GM18870 (cell line): ENCODE results near the gene SMARCC2.

ENCODE experiments used
- ATAC-seq: cut with Tn5 transposase; IDR thresholded peaks from one replicate; pipeline ENCODE4 v1.9.1; 2021; ENCODE audit warnings: moderate library complexity; ENCODE audit not compliant: unreplicated experiment

SMARCC2 gene

DNA sequence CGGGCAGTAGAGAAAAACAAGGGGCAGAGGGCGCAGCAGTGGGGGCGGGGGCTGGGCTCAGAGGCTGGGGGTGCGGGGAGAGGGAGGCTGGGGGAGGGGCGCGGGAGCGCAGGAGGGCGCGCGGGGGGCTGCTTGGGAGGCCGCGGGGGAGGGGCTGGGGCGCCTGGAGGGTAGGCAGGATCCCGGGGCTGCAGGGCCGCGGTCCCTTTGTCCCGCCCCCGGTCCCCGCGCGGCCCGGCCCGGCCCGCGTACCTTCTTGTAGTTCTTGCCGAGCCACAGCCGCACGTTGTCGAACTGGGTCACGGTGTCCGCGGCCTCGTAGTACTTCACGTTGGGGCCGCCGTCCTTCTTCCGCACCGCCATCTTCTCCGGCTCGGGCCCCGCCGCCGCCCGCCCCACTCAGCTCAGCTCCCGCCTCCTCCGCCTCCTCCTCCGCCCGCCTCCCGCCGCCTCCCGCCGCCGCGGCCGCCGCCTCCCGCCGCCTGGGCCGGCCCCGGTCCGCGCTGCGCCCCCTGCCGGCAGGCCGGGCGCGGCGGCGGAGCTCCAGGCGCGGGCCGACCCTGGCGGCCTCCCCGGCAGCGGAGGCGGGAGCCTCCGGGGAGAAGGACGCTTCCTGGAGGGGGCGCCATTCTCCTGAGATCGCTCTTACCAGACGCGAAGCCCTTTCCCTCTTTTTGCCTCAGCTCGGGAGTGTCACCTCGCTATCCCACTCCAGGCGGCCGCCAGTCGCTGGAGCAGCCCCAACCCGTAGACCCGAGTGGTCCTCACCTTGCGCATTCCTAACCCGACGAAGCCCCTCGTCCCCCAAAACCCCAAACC, at the start of gene SMARCC2:
TSS of gene SMARCC2 (minus strand) at position 385 of the 819 bp plus-strand sequence. CDS start at position 363, 22 bp downstream.
- no peak for ATAC-seq

DNA sequence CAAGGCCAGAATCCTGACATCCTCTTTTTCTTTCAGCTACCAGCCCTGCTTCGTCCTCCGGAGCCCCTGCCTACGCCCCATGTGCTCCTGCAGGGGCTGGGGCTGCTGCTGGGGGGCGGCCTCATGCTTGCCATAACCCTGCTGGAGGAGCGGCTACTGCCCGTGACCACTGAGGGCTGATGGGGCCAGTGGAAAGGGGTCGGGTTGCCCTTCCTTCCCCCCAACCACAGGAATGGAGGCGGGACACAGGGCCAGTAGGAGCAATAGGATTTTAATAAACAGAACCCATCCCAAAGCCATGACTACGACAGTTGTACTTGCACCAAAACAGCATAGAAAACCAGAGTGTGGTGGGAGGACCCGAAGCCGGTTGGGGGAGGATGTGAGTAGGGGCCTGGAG, 48.3 kb upstream of the SMARCC2 start:
- no peak for ATAC-seq

DNA sequence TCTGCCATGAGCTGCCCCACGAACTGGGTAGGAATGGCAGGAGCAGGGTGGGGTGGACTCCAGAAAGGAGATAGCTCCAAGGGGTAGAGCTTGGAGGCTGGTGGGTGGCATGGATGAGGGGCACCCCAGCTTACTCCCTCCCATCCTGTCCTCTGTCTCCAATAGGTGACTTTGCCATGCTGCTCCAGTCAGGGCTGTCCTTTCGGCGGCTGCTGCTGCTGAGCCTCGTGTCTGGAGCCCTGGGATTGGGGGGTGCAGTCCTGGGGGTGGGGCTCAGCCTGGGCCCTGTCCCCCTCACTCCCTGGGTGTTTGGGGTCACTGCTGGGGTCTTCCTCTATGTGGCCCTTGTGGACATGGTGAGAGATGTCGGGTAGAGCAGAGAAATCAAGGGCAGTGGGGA, 47.7 kb upstream of the SMARCC2 start:
- ATAC-seq = no peak

DNA sequence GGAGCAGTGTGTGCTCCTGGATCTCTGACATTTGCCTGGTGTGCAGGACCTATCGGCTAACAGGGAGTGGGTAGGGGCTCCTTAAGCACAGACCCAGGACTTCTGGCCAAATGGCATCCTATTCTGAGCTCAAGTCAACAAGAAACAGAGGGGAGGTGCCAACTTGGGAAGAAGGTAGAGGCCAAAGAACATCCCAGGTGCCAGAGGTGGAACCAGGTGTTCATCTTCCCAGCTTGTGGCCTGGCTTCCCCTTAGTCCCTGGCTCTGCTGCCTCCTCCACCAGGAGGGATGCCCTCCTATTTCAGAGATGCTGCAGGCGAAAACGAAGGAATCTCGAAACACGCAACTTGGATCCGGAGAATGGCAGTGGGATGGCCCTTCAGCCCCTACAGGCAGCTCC, 46.8 kb upstream of the SMARCC2 start:
- no peak for ATAC-seq

DNA sequence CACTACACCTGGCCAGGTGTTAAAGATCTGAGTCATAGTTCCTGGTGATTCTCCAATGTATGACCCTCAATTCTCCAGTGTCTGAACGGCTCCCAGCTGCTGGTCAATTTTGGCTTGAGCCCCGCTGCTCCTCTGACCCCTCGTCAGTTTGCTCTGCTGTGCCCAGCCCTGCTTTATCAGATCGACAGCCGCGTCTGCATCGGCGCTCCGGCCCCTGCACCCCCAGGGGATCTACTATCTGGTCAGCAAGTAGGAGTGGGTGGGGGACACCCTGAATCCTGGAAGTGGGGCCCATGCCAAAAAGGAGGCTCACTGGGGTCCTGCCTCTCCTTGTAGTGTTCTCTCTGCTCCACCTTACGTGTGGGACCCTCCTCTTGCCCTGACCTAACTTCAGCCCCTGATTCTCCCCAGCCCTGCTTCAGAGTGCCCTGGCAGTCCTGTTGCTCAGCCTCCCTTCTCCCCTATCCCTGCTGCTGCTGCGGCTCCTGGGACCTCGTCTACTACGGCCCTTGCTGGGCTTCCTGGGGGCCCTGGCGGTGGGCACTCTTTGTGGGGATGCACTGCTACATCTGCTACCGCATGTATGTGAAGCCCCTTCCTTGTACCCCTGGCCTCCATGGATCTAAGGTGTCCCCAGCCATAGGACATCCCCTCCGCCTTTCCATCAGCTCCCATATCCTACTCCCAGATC, 45.6 kb upstream of the SMARCC2 start:
- ATAC-seq = no peak

DNA sequence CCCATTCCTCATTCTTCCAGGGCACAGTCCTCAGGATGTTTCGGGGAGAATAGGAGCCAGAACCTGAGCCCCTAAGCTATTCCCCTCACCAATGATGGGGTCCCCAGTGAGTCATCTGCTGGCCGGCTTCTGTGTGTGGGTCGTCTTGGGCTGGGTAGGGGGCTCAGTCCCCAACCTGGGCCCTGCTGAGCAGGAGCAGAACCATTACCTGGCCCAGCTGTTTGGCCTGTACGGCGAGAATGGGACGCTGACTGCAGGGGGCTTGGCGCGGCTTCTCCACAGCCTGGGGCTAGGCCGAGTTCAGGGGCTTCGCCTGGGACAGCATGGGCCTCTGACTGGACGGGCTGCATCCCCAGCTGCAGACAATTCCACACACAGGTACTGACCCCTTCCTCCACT, 41.9 kb upstream of the SMARCC2 start:
- ATAC-seq = no peak

DNA sequence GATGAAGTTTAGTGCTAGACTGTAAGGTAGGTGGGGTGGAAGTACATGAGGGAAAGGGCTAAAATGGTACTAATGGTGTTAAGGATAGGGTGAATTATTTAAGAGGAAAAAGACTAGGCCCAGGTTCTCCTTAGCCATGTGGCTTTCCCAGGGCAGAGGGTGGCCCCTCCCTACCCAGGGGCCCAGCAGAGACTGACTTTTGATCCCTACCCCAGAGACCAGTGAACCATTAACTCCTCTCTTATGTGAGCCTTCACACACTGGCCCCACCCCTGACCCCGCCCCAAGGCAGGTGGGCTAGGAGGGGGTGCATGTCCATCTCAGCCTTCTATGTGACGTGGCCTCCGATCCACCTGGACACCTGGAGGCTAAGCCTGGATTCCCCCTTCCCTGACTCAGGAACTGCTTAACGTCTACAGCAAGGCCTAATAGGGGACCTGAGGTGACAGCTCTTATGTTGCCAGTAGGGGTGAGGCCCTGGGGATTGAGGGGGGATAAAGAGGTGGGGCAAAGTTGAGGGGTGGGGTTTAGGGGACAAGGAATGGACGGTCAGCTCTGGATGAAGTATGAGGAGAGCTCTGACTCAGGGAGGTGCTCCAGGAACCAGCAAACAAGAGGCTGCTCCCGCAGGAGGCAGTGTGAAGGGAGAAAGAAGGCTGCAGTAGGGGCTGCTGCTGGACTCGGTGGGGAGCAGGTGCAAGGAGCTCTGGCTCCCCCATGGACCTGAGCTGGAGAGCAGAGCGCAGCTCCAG, 41.3 kb upstream of the SMARCC2 start:
- ATAC-seq = no peak

DNA sequence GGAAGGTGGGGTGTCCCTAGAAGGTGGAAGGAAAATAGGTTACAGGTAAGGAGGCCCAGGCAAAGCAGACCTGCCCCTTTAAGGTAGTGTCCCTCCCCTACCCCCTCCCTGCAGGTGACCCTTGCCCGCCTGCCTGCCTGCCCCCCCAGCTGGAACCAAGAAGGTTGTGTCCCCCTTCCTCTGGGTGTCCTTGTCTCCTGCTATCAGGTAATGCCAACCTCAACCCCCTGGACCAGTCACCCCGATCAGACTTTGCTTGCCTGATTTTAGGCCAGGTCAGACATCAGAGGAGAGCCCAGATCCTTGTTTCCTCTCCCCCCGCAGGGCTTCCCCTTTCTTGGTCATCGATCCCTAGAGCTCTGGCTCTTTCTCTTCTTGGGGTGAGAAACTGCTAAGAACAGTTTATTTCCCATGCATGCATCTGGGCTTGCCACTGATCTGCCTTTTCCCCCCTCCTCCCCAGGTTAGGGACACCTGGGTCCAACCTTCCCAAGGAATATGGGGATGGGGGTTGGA, 40.7 kb upstream of the SMARCC2 start, which contains the start of gene SLC39A5:
TSS of gene SLC39A5 (plus strand) at position 136 of the 516 bp plus-strand sequence. CDS start 1,224 bp downstream, outside the sequence.
- no peak for ATAC-seq

DNA sequence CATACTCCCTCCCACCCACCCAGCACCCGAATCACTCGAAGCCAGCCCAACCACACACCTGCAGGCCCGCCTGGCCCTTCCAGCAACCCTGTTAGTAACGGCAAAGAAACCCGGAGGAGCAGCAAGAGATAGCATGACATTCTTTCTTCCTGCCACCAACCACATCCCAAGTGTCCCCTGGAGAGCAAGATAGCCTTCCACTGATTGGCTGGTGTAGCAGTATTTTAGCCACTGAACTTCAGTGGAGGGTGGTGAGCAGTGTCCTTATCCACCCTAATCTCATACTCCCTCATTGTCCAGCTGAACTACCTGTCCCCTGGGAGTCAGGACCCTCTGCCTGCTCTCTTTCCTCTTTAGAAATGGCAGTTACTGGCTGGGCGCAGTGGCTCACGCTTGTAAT, 39.8 kb upstream of the SMARCC2 start:
- no peak for ATAC-seq

DNA sequence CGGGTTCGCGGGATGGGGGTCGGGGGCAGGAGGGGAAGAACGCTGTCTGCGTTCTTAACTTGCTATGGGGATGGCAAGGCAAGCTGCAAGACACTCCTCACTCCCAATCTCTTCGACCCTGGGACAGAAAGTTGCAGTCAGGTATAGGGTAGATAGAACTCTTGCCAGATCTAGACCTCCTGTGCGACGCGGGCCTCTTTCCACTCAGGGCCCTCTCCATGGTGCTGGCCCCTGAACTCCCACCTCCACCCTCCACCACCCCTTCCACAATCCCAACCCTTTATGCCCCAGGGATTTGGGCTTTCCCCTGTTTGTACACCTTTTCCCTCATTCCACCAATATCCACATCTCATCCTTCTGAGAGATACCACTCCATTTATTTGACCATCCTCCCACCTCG, 35.7 kb upstream of the SMARCC2 start:
- no peak for ATAC-seq

DNA sequence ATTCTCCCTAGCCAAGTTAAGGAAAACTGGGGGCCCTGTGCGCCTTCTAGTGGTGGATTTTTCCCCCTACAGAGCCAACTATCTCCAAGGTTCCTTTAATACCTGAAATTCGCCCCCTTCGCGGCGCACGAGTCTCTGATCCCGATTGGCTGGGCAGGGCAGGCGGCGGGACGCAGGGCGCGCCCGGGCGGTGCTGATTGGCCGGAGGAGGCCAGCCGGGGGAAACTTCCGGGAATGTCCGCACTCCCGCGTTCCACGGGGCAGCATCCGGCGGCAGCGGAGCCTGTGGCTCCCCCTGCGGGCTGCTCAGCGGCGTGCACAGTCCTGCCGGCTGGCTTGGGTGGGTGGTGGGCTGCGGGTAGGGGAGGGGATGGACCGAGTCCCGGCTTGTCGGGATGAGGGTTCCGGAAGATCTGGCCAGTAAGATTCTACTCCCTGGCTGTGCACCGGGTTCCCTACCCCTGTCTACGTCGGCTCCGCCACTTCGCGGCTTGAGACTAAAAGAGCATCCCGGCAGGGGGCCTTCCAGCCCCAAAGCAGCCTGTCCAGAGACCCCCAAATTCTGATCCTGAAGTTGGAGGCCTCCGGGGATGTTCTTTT, 34.9 kb upstream of the SMARCC2 start, which contains the start of gene NABP2:
TSS of gene NABP2 (plus strand) at position 241 of the 600 bp plus-strand sequence. CDS start 515 bp downstream, outside the sequence.
- ATAC-seq = peak; percentile 61

DNA sequence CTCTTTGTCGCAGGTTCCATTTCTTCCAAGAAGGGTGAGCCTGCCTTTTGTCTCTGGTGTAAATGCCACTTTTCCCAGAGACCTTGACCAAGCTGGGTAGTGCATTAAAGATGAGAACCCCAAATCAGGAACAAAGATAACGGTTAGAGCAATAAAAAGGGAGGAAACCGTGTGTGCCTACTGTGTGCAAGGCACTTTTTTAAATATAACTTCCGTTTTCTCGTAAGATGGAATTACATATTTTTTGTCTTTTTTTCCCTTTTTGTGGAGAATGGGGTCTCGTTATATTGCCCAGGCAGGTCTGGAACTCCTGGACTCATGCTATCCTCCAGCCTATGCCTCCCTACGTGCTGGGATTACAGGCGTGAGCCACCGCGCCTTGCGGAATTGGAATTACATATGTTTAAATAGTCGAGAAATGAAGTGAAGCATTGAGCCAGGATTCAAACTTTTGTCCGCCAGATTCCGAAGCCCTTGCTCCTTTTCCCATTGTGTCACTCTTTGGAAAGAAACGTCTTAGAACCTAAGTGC, 34.4 kb upstream of the SMARCC2 start:
- ATAC-seq = no peak

DNA sequence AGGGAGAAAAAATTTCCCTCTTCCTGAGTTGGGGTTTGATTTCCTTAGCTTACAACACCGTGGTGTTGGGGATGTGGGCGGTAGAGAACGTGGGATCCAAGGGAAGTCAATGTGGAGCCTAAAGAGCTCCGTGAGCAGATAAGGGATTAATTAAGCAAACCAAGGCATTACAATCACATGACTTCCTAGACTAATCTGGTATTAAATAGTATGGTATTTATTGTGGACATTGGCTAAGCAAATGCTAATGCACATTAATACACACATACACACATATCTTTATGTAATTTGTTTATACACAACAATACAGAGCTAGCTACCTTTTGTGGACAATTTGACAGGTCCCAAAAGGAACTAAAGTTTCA, 33.2 kb upstream of the SMARCC2 start:
- ATAC-seq = no peak

DNA sequence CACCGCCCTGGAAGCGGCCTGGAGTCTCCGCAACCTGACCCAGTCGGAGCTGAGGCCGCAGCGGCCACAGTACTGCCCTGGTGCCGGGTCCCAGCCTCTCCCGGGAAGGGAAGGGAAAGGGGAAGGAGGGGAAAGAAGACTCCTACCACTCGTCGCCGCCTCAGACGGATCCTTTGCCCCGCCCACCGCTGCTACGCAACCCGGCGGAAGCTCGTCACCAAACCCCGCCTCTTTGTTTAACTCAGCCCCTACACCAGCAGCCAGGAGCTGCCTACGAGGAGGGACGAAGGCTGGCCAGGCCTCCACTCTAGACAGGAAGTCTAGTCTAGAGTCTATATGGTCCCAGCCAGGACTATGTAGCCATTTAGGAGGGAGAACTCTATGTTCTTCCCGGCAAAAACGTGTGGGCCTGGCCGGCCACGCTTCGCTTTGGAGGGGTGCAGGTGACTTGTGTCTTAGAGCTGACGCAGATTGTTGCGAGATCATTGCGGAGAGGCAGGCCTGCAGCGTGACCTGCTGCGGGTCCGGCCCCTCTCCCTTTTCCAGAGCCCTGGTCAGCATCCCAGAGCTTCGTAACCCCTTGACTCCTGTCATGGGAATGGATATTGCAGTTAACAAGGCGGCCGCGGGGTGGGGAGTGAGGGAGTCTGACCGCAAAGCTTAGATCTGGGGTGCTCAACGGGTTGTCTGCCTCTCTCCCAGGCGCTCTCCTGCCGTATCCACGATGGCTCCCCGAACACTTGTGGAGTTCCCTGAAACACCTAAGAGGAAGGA, 32.7 kb upstream of the SMARCC2 start, which contains the start of gene RNF41:
TSS of gene RNF41 (minus strand) at position 166 of the 774 bp plus-strand sequence. CDS start 7,875 bp downstream, outside the sequence.
- ATAC-seq = peak; percentile 71

DNA sequence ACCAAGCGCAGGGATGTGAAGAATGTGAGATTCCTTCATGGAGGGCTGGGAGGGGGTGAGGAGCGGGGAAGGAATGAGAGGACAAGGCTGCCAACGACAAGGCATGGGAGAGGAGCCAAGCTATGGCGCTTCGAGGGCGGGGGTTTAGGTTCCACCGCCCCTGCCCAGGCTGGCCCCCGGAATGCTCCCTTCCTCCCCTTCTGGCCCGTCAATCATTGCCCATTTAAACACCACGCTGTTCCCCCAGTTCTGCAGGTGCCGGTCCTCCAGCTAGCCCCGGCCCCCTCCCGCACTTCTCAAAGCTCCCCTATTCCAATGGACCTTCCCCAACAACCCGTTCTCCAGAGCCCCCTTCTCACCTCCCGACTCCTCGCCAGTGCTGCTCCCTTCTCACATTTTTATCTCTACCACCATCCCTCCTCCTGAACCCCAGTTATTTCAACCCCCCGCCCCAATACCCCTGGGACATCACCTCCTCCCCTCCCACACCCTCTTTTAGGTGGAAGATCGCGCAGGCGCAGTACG, 32.0 kb upstream of the SMARCC2 start:
- peak; percentile 18 for ATAC-seq

DNA sequence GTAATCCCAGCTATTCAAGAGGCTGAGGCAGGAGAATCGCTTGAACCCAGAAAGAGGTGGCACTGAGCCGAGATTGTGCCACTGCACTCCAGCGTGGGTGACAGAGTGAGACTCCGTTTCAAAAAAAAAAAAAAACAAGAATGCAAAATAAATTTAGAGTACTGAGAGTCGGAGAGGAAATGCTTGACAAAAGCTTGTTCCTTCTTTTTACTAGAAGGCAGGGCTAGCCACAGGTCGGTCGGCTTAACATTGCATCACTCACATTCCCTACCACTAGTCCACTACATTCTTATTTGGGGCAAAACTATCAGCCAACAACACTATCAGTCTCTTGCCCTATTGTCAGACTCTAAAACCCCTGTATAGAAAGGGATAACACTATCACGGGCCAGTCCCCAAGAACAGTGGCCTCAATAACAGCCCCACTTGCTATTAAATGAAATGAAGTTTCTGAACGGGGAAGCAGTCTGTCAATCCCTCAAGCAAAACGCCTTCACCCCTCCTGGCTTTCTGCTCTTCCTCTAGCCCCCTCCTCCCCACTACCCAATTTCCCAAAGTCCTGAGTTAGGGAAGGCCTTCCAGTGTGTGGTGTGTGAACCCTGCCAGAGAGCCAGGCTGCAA, 31.4 kb upstream of the SMARCC2 start:
- ATAC-seq = no peak

DNA sequence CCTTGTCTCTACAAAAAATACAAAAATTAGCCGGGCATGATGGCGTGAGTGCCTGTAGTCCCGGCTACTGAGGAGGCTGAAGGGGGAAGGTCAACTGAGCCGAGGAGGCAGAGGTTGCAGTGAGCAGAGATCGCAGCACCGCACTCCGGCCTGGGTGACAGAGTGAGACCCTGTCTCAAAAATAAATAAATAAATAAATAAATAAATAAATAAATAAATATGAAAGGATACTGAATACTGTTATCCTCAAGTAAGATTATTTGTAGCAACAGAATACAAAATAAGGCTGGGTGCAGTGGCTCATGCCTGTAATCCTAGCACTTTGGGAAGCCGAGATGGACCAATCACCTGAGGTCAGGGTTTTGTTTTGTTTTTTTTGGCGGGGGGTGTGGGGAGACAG, 30.6 kb upstream of the SMARCC2 start:
- no peak for ATAC-seq

DNA sequence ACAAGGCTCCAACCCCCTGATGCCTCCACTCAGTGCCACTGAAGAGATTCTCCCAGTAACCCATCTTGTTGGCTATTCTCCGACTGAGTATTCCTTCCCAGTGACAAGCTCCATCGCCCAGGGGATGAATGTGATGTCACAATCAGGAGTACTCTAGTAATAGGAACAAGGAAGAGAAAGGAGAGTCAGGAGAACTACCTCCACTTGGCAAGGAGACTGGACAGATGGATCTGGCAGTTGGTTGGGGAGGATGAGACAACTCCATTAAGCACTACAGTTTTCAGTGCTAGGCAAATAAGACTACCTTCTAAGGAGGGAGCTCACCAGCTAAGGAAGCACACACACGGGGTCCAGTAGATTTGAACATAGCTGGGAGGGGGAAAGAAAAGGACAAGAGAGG, 27.2 kb upstream of the SMARCC2 start:
- no peak for ATAC-seq

DNA sequence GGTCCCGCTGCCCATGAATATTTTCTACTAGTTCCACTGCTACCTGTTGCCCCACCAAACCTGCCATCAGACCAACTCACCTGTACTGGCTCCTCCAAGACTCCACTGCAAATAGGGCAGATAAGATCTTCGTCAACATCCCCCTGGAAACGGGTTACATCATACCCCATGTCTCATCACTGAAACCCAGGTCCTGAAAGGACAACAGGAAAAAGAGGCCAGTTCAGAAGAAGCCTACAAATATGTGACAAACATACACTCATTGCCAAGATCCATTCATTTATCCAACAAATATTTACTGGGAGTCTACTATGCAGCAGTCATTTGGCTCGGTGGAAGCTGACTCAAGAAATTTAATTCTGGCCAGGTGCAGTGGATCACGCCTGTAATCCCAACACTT, 24.6 kb upstream of the SMARCC2 start:
- ATAC-seq = no peak
